ENCODE results near the gene STX16. TPM values are rescaled to one million over a fixed set of nuclear protein-coding genes. Genes with fewer than 3 reads are reported as not detected.

The STX16 gene
- total RNA-seq, 1 experiment from 2014 or later = 89.1 TPM

DNA sequence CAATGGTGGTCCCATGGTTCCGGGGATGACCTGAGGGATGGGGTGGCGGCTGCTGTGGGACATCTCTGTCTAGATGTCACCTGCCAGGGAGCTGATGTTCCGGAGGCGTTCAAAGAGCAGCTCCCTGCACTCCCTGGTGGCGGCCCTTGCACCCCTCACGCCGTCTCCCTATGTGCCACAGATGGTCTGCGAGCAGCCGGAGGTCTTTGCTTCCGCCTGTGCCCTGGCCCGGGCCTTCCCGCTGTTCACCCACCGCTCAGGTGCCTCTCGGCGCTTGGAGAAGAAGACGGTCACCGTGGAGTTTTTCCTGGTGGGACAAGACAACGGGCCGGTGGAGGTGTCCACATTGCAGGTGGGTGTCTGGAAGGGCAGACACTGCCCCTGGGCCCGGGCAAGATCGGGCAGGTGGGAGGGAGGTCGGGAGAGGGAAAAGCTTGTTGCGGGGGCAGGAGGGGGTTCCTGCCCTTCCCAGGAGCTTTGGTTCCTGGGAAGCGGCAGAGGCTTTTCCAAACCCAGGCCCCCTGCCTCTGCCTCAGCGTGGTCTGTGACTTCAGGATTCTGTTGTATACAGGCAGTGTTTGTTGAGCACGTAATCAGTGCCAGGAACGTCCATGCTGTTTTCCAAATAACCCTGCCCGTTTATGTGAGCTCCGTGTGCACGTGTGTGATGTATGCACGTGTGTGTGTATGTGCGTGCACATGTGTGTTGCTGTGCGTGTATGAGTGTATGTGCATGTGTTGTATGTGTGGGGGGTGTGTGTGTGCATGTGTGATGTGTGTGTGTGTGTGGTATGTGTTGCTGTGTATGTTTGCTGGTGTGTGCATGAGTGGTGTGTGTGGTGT lies 43.4 kb downstream of the STX16 start:
- no peaks in the 10 kb centered on the region for H3K27me3 Mint-ChIP-seq (ENCODE audit: low read depth)
- peak overlapping the region; percentile 62; the same call in 1 of the 2 replicates for H3K27ac Mint-ChIP-seq
- TF ChIP-seq, protein P1, sequence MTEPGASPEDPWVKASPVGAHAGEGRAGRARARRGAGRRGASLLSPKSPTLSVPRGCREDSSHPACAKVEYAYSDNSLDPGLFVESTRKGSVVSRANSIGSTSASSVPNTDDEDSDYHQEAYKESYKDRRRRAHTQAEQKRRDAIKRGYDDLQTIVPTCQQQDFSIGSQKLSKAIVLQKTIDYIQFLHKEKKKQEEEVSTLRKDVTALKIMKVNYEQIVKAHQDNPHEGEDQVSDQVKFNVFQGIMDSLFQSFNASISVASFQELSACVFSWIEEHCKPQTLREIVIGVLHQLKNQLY (CRISPR knock-in tag; IDR thresholded peaks at IDR 0.05) = no peak
- TF ChIP-seq ZNF416 (CRISPR knock-in tag; IDR thresholded peaks at IDR 0.05) (no peak), RORB (CRISPR knock-in tag; IDR thresholded peaks at IDR 0.05) (no peak)
- H3K36me3 Mint-ChIP-seq = peaks cover 7% of the 10 kb centered on the region
- CTCF ChIA-PET = interaction anchor here (1.0 to 4.4 kb wide), 9 partner anchors 20 to 213 kb away, joined by 3 to 41 read pairs (median 4); partner anchors contain the start of gene STX16
- ATAC-seq (no peak), DNase-seq (ENCODE audit: low spot score) (no peak)
- H3K4me3 Mint-ChIP-seq = no peak overlapping the region
- H3K9me3 Mint-ChIP-seq = no peaks in the 10 kb centered on the region
- POLR2A ChIA-PET = interaction anchor here (1.2 kb wide), 2 partner anchors 122 to 145 kb away, joined by 3 read pairs; no protein-coding TSS in a partner anchor
- peaks cover 28% of the 10 kb centered on the region for H3K4me1 Mint-ChIP-seq

DNA sequence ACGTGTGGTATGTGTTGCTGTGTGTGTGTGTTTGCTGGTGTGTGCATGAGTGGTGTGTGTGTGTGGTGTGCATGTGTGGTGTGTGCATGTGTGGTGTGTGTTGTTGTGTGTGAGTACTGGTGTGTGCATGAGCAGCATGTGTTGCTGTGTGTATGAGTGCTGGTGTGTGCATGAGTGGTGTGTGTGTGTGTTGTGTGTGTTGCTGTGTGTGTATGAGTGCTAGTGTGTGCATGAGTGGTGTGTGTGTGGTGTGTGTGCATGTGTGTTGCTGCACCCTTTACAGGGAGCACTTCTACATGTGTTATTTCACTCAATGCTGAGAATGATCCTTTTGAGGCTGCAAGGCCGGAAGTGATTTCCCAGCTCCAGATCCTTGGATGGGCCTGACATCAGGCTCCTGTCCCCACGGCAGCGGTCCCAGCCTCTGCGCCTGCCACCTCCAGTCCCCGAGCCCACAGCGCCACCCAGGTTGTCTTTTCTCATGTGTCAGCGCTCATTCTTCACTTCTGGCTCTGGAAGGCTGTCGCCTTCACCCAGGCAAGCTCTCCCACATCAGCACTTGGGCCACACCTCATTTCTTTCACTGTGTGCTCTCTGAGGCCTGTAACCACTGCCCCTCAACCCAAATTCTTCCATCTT lies 44.1 kb downstream of the STX16 start:
- DNase-seq (ENCODE audit: low spot score) (no peak), ATAC-seq (no peak)
- no peaks in the 10 kb centered on the region for H3K9me3 Mint-ChIP-seq
- ChIA-PET POLR2A (no interaction called here), CTCF (interaction anchor here (0.7 to 4.4 kb wide), 2 partner anchors 26 to 144 kb away, joined by 3 to 12 read pairs; no protein-coding TSS in a partner anchor)
- no peak overlapping the region for H3K27ac Mint-ChIP-seq
- TF ChIP-seq ETV6 (CRISPR knock-in tag; IDR thresholded peaks at IDR 0.05) (no peak), NFE2L1 (CRISPR knock-in tag; IDR thresholded peaks at IDR 0.05) (0 out of 2 replicates have a peak, but pooled peaks have one; percentile 27)
- peaks cover 15% of the 10 kb centered on the region for H3K36me3 Mint-ChIP-seq
- no peak overlapping the region for H3K4me3 Mint-ChIP-seq
- no peaks in the 10 kb centered on the region for H3K27me3 Mint-ChIP-seq (ENCODE audit: low read depth)
- peaks cover 26% of the 10 kb centered on the region for H3K4me1 Mint-ChIP-seq

DNA sequence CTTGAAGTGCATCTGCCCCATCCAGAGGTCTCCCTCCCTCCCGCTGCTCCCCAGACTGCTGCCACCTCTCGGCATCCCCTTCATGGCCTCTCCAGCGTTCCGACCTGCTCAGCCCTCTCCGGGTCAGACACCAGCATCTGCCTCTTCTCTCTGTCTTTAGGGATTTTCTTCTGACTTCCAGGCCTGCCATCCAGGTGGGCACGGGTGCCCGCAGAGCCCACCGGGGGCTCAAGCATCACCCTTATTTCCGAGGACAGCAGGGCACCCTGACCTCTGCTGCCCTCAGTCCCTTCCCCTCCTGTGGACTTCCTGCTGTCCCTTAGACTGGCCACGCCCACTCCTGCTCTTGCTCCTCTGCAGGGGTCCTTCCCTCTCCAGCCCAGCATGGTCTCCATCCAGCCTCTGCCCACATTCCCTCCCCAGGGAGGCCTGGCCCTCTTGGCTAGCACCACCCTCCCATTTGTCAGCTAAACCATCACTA lies 44.9 kb downstream of the STX16 start:
- Mint-ChIP-seq H3K4me1 (peaks cover 24% of the 10 kb centered on the region), H3K9me3 (no peaks in the 10 kb centered on the region), H3K27me3 (ENCODE audit: low read depth) (no peaks in the 10 kb centered on the region), H3K36me3 (peaks cover 17% of the 10 kb centered on the region), H3K4me3 (no peak overlapping the region), H3K27ac (no peak overlapping the region)
- ATAC-seq = no peak
- TF ChIP-seq, protein P2, sequence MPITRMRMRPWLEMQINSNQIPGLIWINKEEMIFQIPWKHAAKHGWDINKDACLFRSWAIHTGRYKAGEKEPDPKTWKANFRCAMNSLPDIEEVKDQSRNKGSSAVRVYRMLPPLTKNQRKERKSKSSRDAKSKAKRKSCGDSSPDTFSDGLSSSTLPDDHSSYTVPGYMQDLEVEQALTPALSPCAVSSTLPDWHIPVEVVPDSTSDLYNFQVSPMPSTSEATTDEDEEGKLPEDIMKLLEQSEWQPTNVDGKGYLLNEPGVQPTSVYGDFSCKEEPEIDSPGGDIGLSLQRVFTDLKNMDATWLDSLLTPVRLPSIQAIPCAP (CRISPR knock-in tag; IDR thresholded peaks at IDR 0.05) = no peak
- no peak for TF ChIP-seq NFE2L1 (CRISPR knock-in tag; IDR thresholded peaks at IDR 0.05)
- TF ChIP-seq JUN (CRISPR knock-in tag; IDR thresholded peaks at IDR 0.05) = no peak
- TF ChIP-seq, protein P3, sequence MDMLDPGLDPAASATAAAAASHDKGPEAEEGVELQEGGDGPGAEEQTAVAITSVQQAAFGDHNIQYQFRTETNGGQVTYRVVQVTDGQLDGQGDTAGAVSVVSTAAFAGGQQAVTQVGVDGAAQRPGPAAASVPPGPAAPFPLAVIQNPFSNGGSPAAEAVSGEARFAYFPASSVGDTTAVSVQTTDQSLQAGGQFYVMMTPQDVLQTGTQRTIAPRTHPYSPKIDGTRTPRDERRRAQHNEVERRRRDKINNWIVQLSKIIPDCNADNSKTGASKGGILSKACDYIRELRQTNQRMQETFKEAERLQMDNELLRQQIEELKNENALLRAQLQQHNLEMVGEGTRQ (CRISPR knock-in tag; IDR thresholded peaks at IDR 0.05) = no peak
- no peak for TF ChIP-seq ZNF121 (CRISPR knock-in tag; IDR thresholded peaks at IDR 0.05)
- TF ChIP-seq, protein P4, sequence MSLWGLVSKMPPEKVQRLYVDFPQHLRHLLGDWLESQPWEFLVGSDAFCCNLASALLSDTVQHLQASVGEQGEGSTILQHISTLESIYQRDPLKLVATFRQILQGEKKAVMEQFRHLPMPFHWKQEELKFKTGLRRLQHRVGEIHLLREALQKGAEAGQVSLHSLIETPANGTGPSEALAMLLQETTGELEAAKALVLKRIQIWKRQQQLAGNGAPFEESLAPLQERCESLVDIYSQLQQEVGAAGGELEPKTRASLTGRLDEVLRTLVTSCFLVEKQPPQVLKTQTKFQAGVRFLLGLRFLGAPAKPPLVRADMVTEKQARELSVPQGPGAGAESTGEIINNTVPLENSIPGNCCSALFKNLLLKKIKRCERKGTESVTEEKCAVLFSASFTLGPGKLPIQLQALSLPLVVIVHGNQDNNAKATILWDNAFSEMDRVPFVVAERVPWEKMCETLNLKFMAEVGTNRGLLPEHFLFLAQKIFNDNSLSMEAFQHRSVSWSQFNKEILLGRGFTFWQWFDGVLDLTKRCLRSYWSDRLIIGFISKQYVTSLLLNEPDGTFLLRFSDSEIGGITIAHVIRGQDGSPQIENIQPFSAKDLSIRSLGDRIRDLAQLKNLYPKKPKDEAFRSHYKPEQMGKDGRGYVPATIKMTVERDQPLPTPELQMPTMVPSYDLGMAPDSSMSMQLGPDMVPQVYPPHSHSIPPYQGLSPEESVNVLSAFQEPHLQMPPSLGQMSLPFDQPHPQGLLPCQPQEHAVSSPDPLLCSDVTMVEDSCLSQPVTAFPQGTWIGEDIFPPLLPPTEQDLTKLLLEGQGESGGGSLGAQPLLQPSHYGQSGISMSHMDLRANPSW (CRISPR knock-in tag; conservative IDR thresholded peaks at IDR 0.05; ENCODE audit: low read depth) = no peak
- no peak for TF ChIP-seq SMAD3 (CRISPR knock-in tag; IDR thresholded peaks at IDR 0.05; ENCODE audit: borderline replicate concordance)
- no peak for TF ChIP-seq TEAD4 (CRISPR knock-in tag; IDR thresholded peaks at IDR 0.05)
- TF ChIP-seq ZNF138 (CRISPR knock-in tag; conservative IDR thresholded peaks at IDR 0.05) = no peak
- TF ChIP-seq, protein P5, sequence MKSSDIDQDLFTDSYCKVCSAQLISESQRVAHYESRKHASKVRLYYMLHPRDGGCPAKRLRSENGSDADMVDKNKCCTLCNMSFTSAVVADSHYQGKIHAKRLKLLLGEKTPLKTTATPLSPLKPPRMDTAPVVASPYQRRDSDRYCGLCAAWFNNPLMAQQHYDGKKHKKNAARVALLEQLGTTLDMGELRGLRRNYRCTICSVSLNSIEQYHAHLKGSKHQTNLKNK (CRISPR knock-in tag; IDR thresholded peaks at IDR 0.05) = no peak
- TF ChIP-seq TP53 (CRISPR knock-in tag; IDR thresholded peaks at IDR 0.05) = no peak
- no peak for TF ChIP-seq GTF2I (CRISPR knock-in tag; conservative IDR thresholded peaks at IDR 0.05)
- TF ChIP-seq, protein P6, sequence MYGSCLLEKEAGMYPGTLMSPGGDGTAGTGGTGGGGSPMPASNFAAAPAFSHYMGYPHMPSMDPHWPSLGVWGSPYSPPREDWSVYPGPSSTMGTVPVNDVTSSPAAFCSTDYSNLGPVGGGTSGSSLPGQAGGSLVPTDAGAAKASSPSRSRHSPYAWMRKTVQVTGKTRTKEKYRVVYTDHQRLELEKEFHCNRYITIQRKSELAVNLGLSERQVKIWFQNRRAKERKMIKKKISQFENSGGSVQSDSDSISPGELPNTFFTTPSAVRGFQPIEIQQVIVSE (CRISPR knock-in tag; IDR thresholded peaks at IDR 0.05; ENCODE audit: borderline replicate concordance) = no peak
- TF ChIP-seq HMGA2 (CRISPR knock-in tag; IDR thresholded peaks at IDR 0.05) = no peak
- TF ChIP-seq SP1 (CRISPR knock-in tag; conservative IDR thresholded peaks at IDR 0.05) = no peak
- no peak for TF ChIP-seq ESRRA (CRISPR knock-in tag; IDR thresholded peaks at IDR 0.05; ENCODE audit: borderline replicate concordance)
- CTCF ChIA-PET = interaction anchor here (0.7 to 1.7 kb wide), 2 partner anchors 45 to 143 kb away, joined by 3 to 6 read pairs; partner anchors contain the start of gene STX16
- no peak for DNase-seq (ENCODE audit: low spot score)
- POLR2A ChIA-PET = no interaction called here

All from WTC11 (cell line).